Measurements from ENCODE around the gene SUSD4.

Gene SUSD4

GRCh38 chr1:223208164-223209076 is 155.6 kb downstream of the SUSD4 start:
- no peak for DNase-seq

- DNase-seq: no peak
Observed at GRCh38 chr1:223207293-223208066, 156.5 kb downstream of the SUSD4 start.

- DNase-seq: no peak
Observed at GRCh38 chr1:223204424-223204823, 159.6 kb downstream of the SUSD4 start.

- DNase-seq: no peak
Observed at GRCh38 chr1:223203694-223204093, 160.3 kb downstream of the SUSD4 start.

GRCh38 chr1:223203034-223203408 is 161.0 kb downstream of the SUSD4 start:
- no peak for DNase-seq

GRCh38 chr1:223202376-223203033 is 161.5 kb downstream of the SUSD4 start:
- no peak for DNase-seq

GRCh38 chr1:223201967-223202366 is 162.0 kb downstream of the SUSD4 start:
- no peak for DNase-seq

- DNase-seq: no peak
Observed at GRCh38 chr1:223200903-223201302, 163.1 kb downstream of the SUSD4 start.

- DNase-seq: no peak
Observed at GRCh38 chr1:223199094-223199647, 164.8 kb downstream of the SUSD4 start.

- no peak for DNase-seq
Observed at GRCh38 chr1:223198628-223198965, 165.4 kb downstream of the SUSD4 start.

GRCh38 chr1:223197923-223198627 is 165.9 kb downstream of the SUSD4 start:
- DNase-seq: no peak

- no peak for DNase-seq
Observed at GRCh38 chr1:223189903-223190724, 173.9 kb downstream of the SUSD4 start.

GRCh38 chr1:223189525-223189902 is 174.5 kb downstream of the SUSD4 start:
- no peak for DNase-seq

GRCh38 chr1:223188618-223189356 is 175.2 kb downstream of the SUSD4 start:
- DNase-seq: no peak

- no peak for DNase-seq
Observed at GRCh38 chr1:223186800-223187199, 177.2 kb downstream of the SUSD4 start.

GRCh38 chr1:223183268-223183862 is 180.6 kb downstream of the SUSD4 start:
- DNase-seq: no peak

GRCh38 chr1:223180731-223181321 is 183.2 kb downstream of the SUSD4 start:
- DNase-seq: no peak

GRCh38 chr1:223179786-223180185 is 184.2 kb downstream of the SUSD4 start:
- no peak for DNase-seq

- no peak for DNase-seq
Observed at GRCh38 chr1:223179280-223179679, 184.7 kb downstream of the SUSD4 start.

- DNase-seq: no peak
Observed at GRCh38 chr1:223177681-223178080, 186.3 kb downstream of the SUSD4 start.

Measured in SHP77 treated with DMSO at 0.1 percent for 48 hours (cell line).